SJSA1 (cell line): ENCODE data around the gene DNAH10. TPM values are rescaled to one million over a fixed set of nuclear protein-coding genes. Genes with fewer than 3 reads are reported as not detected.
A peak's percentile ranks its signal among the peaks of the same experiment; 100 is the strongest.

Experiments used
- DNase-seq, 2 experiments: peaks; one replicate each; pipeline ENCODE4 v3.0.0-alpha.2; 2015 to 2020; ENCODE audit warnings: low spot score in 2 of 2, low read depth in 1 of 2
- H3K27ac ChIP-seq: fragments of 250-450 bp; sonication (Bioruptor Pico); 2 replicates; pipeline ENCODE4 v1.5.1; 2020; ENCODE audit warnings: mild to moderate bottlenecking, moderate library complexity
- H3K27me3 ChIP-seq: fragments of 250-450 bp; sonication (Bioruptor Pico); replicated peaks from 2 replicates; pipeline ENCODE4 v1.5.1; 2020; ENCODE audit warnings: mild to moderate bottlenecking, moderate library complexity
- H3K36me3 ChIP-seq: fragments of 250-450 bp; sonication (Bioruptor Pico); 2 replicates; pipeline ENCODE4 v1.5.1; 2020; ENCODE audit warnings: mild to moderate bottlenecking
- H3K4me1 ChIP-seq: fragments of 250-450 bp; sonication (Bioruptor Pico); replicated peaks from 2 replicates; pipeline ENCODE4 v1.6.1; 2021; ENCODE audit warnings: mild to moderate bottlenecking
- H3K4me3 ChIP-seq: fragments of 250-450 bp; sonication (Bioruptor Pico); 2 replicates; pipeline ENCODE4 v1.5.1; 2020; ENCODE audit warnings: mild to moderate bottlenecking
- H3K9me3 ChIP-seq: fragments of 250-450 bp; sonication (Bioruptor Pico); replicated peaks from 2 replicates; pipeline ENCODE4 v1.5.1; 2020; ENCODE audit warnings: mild to moderate bottlenecking
- total RNA-seq: library from RNA; depleted of rRNA; stranded (reverse); fragments of >200 nt; shearing (Covaris generic); gene quantifications from 2 replicates; pipeline ENCODE4 v1.2.3, GENCODE V29; 2014

Gene DNAH10
- total RNA-seq, 1 experiment from 2014 or later, result 1.00 TPM

DNA sequence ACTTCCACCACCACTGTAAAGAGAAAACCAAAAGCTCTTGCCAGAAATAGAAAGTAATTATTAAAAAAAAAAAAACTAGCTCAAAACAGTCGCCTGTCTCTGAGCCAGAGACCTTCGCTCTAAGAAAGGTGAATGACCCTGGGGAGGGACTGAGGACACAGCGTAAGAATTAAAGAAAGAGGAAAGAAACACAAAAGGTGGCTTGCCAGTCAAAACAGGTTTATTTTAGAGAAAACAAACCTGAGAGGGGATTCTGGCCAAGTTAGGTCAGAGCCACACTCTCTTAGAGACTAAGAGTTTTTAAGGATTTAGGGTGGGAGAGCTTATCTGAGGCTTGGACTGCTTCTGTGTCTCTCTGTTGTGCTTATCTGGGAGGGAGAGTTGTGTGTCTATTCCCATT lies 66.0 kb downstream of the DNAH10 start:
- Histone ChIP-seq H3K9me3 (no peaks in the 10 kb centered on the region), H3K27me3 (no peaks in the 10 kb centered on the region), H3K4me1 (peaks cover 8% of the 10 kb centered on the region; the same call in 1 of the 2 replicates), H3K36me3 (no peaks in the 10 kb centered on the region), H3K4me3 (no peak overlapping the region), H3K27ac (no peak overlapping the region)
- DNase-seq, result no peak

DNA sequence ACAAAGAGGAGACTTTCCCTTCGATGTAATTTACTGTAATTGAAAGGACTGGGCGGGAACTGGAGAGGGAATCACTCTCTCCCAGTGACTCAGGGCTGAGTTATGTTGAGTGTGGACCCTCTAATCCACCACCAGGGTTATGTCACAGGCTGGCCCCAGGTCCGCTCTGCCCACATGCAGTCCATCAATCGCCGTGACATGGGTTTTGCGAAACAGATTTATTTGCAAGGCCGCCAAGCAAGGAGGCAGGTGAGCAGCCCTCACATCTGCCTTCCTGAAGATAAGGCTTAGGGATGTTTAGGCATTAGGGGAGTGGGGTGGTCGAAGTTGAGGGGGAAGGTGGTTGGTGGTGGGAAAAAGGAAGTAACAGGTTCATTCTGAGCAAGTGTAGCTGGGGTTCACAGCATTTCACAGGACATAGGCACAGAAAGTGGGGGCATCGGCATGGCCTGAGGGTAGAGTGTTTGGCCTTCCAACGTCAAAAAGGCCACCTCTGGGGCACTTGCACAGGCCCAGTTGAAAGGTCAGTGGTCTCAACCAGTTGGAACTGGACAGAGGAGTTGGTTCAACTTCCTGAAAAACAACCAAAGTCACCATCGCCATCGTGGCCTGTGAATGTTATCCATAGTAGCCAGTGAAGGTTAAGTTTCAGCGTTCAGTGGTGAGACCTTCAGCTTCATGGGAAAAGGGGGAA lies 66.9 kb downstream of the DNAH10 start:
- H3K4me3 ChIP-seq, result no peak overlapping the region
- H3K9me3 ChIP-seq, result no peaks in the 10 kb centered on the region
- DNase-seq, result peak in 1 of 2 experiments; percentile 11
- peaks cover 8% of the 10 kb centered on the region; the same call in 1 of the 2 replicates for H3K4me1 ChIP-seq
- no peak overlapping the region for H3K27ac ChIP-seq
- H3K27me3 ChIP-seq, result no peaks in the 10 kb centered on the region
- no peaks in the 10 kb centered on the region for H3K36me3 ChIP-seq

DNA sequence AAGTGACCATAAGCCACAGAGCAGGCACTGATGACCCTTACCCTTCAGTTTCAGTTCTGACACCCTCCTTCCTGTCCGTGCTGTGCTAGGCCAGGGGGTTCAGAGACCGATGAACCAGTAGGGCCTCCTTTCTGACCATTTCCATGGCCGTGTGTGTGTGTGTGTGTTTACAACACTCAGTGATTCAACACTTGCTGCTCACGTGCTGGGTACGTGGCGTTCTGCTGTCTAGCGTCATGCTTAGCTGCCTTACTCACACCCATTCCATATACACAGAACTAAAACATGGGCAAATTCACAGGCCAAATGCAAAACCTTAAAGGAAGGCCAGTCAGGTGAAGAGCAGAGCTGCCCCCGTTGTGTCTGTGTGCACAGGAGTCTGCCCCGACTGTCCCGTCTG lies 67.5 kb downstream of the DNAH10 start:
- Histone ChIP-seq H3K4me1 (peaks cover 8% of the 10 kb centered on the region; the same call in 1 of the 2 replicates), H3K27ac (no peak overlapping the region), H3K27me3 (no peaks in the 10 kb centered on the region), H3K9me3 (no peaks in the 10 kb centered on the region), H3K4me3 (no peak overlapping the region), H3K36me3 (no peaks in the 10 kb centered on the region)
- DNase-seq, result no peak

DNA sequence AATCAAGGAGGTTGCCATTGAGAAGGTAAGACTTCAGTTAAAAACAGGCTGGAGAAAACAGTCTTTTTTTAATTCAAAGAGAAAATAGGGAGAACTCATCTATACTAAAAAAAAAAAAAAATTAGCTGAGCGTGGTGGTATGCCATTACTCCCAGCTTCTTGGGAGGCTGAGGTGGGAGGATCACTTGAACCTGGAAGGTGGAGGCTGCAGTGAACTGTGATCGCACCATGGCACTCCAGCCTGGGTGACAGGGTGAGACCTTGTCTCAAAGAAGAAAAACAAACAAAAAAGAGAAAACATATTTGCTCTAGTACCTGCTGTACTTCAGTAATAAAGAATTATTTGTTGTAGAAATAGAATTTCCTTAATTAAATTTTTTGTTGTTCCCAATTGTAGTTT lies 68.6 kb downstream of the DNAH10 start:
- Histone ChIP-seq H3K9me3 (no peaks in the 10 kb centered on the region), H3K27ac (no peak overlapping the region), H3K4me3 (no peak overlapping the region), H3K36me3 (no peaks in the 10 kb centered on the region), H3K27me3 (no peaks in the 10 kb centered on the region), H3K4me1 (peaks cover 8% of the 10 kb centered on the region; the same call in 1 of the 2 replicates)
- DNase-seq, result no peak

DNA sequence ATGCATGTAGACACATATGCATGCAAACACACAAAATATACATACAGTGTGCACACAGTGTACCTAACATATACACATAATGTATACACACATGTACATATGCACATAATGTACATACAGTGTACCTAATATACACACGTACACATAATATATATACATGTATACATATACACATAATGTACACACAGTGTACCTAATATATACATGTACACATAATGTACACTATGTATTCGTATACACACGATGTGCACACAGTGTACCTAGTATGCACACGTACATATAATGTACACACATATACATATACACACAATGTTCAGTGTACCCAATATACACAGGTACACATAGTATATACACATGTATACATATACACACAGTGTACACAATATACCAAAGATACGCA lies 70.0 kb downstream of the DNAH10 start:
- no peak overlapping the region for H3K4me3 ChIP-seq

DNA sequence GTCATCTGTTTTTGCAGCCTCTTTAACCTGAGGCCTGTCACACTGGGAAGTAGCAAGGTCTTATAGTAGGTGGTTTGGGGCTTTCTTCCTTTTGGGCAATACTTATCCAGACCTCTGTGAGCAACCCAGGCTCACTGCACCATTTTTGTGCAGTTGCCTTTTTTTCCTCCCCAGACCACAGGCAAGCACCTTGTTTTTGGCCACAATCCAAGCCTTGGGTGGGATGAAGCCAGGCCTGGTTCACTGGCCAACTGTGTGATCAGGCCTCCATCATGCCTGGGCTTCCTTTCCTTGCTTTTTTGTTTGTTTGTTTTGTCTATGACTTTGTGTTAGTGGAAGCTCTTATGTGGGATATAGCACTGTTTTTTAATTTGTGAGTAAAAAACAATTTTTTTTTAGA lies 71.7 kb downstream of the DNAH10 start:
- Histone ChIP-seq H3K36me3 (no peaks in the 10 kb centered on the region), H3K4me1 (peaks cover 2% of the 10 kb centered on the region; the same call in 1 of the 2 replicates), H3K27ac (no peak overlapping the region), H3K4me3 (no peak overlapping the region), H3K9me3 (no peaks in the 10 kb centered on the region), H3K27me3 (no peaks in the 10 kb centered on the region)
- DNase-seq, result no peak

More for the DNA sequence above, 70.0 kb downstream of the DNAH10 start:
- Histone ChIP-seq H3K4me1 (peaks cover 8% of the 10 kb centered on the region; the same call in 1 of the 2 replicates), H3K27ac (no peak overlapping the region), H3K27me3 (no peaks in the 10 kb centered on the region), H3K36me3 (no peaks in the 10 kb centered on the region), H3K9me3 (no peaks in the 10 kb centered on the region)
- DNase-seq, result no peak

DNA sequence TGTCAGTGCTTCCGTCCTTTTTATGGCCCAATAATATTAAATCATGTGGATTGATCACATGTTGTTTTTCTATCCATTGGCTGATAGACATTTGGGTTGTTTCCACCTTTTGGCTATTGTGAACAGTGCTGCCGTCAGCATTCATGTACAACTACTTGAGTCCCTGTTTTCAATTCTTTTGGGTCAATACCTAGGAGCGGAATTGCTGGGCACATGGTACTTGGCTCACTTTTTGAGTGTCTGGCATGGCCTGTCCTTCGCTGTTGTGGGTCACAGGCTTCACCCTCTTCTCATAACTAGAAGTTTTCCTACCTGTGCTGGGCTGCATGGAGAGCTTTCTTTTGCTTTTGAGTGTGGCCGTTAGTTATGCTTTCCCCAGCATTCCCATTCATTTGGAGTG lies 72.7 kb downstream of the DNAH10 start:
- Histone ChIP-seq H3K27me3 (no peaks in the 10 kb centered on the region), H3K9me3 (no peaks in the 10 kb centered on the region), H3K27ac (no peak overlapping the region), H3K36me3 (no peaks in the 10 kb centered on the region), H3K4me3 (no peak overlapping the region), H3K4me1 (no peaks in the 10 kb centered on the region)
- DNase-seq, result no peak

DNA sequence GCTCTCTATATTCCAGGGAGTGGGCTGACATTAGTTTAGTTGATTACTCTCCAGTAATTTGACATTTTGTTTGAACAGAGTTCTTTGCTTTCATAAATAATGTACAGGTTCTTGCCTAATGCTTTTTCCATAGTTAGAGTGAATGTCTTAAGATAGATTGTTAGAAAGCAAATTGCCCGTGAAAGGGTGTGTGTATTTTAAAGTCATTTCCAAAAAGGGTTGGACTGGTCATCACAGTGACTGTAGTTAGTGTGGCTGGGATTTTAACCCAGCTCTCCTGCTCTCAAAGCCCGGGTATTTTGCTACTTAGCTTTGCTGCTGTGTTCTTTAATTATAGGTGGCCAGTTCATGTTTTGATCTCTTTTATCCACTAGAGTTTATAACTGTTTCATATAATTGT lies 74.2 kb downstream of the DNAH10 start:
- no peaks in the 10 kb centered on the region for H3K27me3 ChIP-seq
- no peaks in the 10 kb centered on the region for H3K36me3 ChIP-seq
- no peaks in the 10 kb centered on the region; the same call in 1 of the 2 replicates for H3K9me3 ChIP-seq
- H3K27ac ChIP-seq, result no peak overlapping the region
- no peak overlapping the region for H3K4me3 ChIP-seq
- no peaks in the 10 kb centered on the region for H3K4me1 ChIP-seq
- no peak for DNase-seq

DNA sequence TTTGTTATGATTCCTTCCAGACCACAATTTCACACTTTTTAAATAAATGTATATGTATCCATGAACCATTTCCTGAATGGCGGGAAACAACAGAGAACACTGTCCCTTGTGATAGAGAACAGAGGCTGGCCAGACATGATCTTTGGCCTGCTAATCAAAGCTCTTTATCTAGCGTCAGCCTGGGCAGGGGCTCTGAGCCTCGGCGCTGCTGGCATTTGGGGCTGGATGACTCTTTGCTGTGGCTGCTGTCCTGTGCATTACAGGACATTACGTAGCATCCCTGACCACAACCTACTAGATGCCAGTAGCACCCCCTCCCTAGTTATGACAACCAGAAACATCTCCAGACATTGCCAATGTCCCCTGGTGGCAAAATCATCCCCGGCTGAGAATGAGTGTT lies 77.7 kb downstream of the DNAH10 start:
- Histone ChIP-seq H3K4me3 (no peak overlapping the region), H3K27me3 (no peaks in the 10 kb centered on the region), H3K27ac (no peak overlapping the region), H3K9me3 (no peaks in the 10 kb centered on the region; the same call in 1 of the 2 replicates), H3K36me3 (no peaks in the 10 kb centered on the region), H3K4me1 (no peaks in the 10 kb centered on the region)
- no peak for DNase-seq

DNA sequence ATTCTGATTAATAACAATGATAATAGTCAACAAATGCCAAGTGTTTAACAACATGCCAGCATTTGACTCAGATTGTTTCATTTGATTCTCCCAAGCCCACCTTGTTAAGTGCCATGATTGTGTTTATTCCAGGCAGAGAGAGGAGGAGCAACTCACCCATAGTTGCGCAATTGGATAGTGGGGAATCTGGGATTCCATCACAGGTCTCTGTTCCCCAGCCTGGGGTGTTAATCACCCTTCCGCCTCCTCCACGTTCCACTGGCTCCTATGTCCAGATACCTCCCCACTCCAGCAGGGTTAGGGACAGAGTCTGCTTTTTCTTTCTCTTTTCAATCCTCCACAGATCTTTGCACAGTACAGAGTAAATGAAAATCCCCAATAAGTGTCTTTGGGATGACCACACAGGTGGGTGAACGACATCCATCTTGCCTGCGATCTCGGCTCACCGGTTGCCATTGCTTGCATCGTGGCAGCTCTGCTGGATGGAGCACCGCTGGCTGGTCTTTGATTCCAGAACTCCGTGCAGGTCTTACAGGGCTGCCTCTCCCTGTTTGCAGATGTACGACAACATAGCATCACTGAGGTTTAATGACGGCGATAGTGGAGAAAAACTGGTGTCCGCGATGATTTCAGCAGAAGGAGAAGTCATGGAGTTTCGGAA lies 78.8 kb downstream of the DNAH10 start:
- Histone ChIP-seq H3K27ac (no peak overlapping the region), H3K4me3 (no peak overlapping the region), H3K27me3 (no peaks in the 10 kb centered on the region), H3K36me3 (no peaks in the 10 kb centered on the region), H3K9me3 (no peaks in the 10 kb centered on the region; the same call in 1 of the 2 replicates), H3K4me1 (no peaks in the 10 kb centered on the region)
- DNase-seq, result no peak

DNA sequence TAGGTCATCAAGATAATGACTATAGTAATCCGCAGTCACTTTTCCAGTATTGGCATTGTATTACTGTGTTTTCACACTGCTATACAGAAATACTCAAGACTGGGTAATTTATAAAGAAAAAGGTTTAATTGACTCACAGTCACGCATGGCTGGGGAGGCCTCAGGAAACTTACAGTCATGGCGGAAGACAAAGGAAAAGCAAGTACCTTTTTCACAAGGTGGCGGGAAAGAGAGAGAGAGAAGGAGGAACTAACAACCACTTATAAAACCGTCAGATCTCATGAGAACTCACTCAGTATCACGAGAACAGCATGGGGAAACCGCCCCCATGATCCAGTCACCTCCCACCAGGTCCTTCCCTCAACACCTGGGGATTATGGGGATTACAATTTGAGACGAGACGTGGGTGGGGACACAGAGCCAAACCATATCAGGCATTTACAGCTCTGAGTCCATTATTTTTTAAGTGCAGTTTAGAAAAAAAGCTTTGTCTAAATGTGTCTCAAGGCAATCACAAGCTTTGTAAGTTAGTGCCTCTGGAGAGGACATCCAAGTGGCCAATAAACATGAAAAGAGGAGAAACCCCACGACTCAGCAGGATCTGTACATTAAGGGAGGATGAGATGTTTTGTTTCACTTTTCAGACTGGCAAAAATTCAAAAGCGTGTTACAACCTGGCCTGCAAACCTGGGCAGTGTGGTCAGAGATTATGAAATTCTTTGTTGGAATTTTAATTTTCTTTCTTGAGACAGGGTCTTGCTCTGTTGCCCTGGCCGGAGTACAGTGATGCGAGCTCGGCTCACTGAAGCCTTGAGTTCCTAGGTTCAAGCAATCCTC lies 82.0 kb downstream of the DNAH10 start:
- Histone ChIP-seq H3K4me1 (no peaks in the 10 kb centered on the region), H3K4me3 (no peak overlapping the region), H3K36me3 (no peaks in the 10 kb centered on the region), H3K27ac (no peak overlapping the region), H3K9me3 (no peaks in the 10 kb centered on the region; the same call in 1 of the 2 replicates), H3K27me3 (no peaks in the 10 kb centered on the region)
- DNase-seq, result no peak

DNA sequence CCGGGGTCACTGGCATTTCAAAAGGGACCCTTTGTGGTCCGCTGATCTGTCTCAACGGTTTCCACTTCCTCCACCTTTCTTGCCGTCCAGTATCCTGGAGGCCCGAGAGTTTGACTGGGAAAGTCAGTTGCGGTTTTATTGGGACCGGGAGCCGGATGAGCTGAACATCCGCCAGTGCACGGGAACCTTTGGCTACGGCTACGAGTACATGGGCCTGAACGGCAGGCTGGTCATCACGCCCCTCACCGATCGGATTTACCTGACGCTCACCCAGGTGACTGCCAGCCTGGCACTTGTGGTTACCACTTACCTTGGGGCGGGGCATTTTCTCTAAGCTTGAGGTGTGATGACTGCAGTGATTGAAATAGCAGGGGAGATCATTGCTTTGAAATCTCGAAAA lies 83.8 kb downstream of the DNAH10 start:
- H3K4me3 ChIP-seq, result no peak overlapping the region
- H3K27ac ChIP-seq, result no peak overlapping the region
- no peaks in the 10 kb centered on the region for H3K36me3 ChIP-seq
- no peaks in the 10 kb centered on the region for H3K27me3 ChIP-seq
- no peaks in the 10 kb centered on the region for H3K4me1 ChIP-seq
- DNase-seq, result no peak
- no peaks in the 10 kb centered on the region; the same call in 1 of the 2 replicates for H3K9me3 ChIP-seq

DNA sequence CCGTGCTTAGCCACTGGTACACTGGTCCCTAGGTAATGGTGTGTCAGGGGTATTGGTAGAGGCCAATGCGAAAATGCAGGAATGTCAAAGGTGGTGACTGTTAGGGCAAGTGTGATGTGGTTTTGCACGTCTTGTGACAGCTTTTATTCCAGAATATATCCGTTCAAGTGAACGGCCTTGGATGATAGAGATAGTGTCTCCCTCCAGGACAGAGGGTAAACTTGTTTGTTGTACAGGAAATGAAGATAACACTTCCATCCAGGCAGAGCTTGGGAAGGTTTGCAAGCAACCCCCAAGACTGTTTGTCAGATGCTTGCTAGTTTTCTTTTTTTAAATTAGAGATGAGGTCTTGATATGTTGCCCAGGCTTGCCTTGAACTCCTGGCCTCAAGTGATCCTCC lies 84.2 kb downstream of the DNAH10 start:
- no peak overlapping the region for H3K27ac ChIP-seq
- H3K4me1 ChIP-seq, result no peaks in the 10 kb centered on the region
- H3K36me3 ChIP-seq, result no peaks in the 10 kb centered on the region
- H3K9me3 ChIP-seq, result no peaks in the 10 kb centered on the region
- no peaks in the 10 kb centered on the region for H3K27me3 ChIP-seq
- no peak overlapping the region for H3K4me3 ChIP-seq
- DNase-seq, result no peak

DNA sequence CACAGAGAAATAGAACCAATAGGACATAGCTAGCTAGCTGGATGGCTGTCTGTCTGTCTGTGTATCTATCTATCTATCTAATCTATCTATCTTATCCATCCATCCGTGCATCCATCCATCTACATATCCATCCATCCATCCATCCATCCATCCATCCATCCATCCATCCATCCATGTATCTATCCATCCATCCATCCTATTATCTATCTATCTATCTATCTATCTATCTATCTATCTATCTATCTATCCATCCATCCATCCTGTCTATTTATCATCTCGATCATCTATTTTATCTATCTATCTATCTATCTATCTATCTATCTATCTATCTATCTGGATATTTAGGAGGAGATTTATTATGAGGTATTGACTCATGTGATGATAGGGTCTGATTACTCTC lies 84.9 kb downstream of the DNAH10 start:
- no peak for DNase-seq
- no peaks in the 10 kb centered on the region for H3K27me3 ChIP-seq
- H3K36me3 ChIP-seq, result no peaks in the 10 kb centered on the region

More for the DNA sequence above, 84.9 kb downstream of the DNAH10 start:
- H3K4me1 ChIP-seq, result no peaks in the 10 kb centered on the region
- H3K9me3 ChIP-seq, result no peaks in the 10 kb centered on the region
- H3K27ac ChIP-seq, result no peak overlapping the region
- no peak overlapping the region for H3K4me3 ChIP-seq
